ENCODE results near the gene CCSER2.
"Not testable (repeated sequence)": the region's sequence is repeated elsewhere in the genome, so short reads cannot be mapped to it uniquely, and the experiment has no call there.

Gene CCSER2

GRCh38 chr10:84401854-84402611 lies 73.6 kb downstream of the CCSER2 start:
- no peak for DNase-seq

DNA sequence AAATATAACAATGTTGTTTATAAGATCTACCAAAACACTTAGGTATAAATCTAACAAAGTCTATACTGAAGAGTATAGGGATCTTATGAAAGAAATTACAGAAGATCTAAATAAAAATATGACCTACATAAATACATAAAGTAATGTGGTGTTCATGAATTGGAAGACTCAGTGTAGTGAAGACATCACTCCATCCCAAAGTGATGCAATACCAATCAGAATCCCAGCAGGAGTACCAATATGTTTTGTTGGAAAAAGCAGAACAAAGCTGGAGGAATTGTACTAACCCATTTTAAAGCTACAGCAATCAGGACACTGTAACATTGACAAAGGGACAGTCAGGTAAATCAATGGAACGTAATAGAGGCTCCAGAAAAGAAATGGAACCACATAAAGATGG lies 76.4 kb downstream of the CCSER2 start:
- no peak for DNase-seq

- no peak for DNase-seq
Measured at GRCh38 chr10:84405662-84406061, 77.3 kb downstream of the CCSER2 start.

- DNase-seq: peak; percentile 29 to 52 (median 29)
Measured at GRCh38 chr10:84406561-84406960, 78.2 kb downstream of the CCSER2 start.

GRCh38 chr10:84407388-84408049 lies 79.1 kb downstream of the CCSER2 start:
- no peak for DNase-seq

GRCh38 chr10:84412482-84412881 lies 84.1 kb downstream of the CCSER2 start:
- DNase-seq: no peak

- DNase-seq: not testable (repeated sequence)
Measured at GRCh38 chr10:84414110-84414509, 85.7 kb downstream of the CCSER2 start.

- DNase-seq: no peak
Measured at GRCh38 chr10:84415539-84416244, 87.3 kb downstream of the CCSER2 start.

- no peak for DNase-seq
Measured at GRCh38 chr10:84416245-84416555, 87.8 kb downstream of the CCSER2 start.

DNA sequence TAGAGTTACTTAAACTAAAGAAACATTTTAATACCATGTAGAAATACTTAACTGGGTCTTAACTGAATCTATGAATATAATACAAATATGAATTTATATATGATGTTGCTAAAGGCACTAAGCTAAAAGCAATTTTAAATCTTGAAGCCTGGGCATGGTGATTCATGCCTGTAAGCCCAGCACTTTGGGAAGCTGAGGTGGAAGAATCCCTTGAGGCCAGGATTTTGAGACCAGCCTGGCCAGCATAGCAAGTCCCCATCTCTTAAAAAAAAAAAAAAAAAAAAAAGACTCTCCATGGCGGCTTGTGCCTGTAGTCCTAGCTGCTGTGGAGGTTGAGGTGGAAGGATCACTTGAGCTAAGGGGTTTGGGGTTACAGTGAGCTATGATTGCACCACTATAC lies 95.3 kb downstream of the CCSER2 start:
- no peak for DNase-seq

DNA sequence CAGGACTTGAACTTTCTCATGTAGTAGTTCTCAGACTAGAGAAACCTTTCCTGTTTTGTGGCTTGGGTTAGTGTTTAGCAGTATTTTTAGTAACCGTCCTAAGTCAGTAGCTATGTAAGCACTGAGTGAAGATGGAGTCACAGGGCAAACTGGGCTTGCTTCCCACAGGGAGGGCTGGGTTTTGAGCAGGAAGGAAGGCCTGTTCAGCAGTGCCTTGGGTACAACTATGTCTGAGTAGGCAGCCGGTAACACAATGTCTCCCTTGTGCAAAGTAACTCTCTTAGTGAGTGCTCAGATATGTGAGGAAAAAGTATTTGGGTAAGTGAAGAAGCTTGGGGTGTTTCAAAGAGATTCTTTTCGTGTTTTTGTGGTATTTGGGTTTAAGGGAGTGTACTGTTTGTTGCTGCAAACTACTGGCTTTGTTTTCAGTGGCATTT lies 96.4 kb downstream of the CCSER2 start:
- DNase-seq: peak; percentile 44 to 64 (median 55)

DNA sequence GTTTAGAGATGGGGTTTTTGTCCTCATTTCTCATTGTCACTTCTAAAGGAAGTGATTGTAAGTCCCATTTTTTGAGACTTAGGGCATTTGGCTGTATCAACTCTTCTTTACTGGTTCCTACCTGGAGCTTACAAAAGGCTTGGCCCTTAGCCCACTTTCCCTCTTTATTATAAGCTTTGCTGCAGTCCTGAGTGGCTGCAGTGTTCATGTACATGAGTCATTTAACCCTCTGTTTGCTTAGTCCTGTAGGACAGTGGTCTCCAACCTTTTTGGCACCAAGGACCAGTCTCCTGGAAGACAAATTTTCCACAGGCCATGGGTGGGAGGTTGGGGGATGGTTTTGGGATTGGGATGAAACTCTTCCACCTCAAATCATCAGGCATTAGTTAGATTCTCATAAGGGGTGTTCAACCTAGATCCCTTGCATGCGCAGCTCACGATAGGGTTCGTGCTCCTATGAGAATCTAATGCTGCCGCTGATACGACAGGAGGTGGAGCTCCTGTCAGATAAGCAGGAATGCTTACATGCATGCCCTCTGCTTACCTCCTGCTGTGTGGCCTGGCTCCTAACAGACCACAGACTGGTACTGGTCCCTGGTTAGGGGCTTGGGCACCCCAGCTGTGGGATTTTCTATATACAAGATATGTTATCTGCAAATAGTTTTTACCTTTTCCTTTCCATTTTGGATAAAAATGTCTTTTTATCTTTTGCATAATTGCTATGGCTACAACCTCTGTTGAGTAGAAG lies 99.7 kb downstream of the CCSER2 start:
- no peak for DNase-seq

DNA sequence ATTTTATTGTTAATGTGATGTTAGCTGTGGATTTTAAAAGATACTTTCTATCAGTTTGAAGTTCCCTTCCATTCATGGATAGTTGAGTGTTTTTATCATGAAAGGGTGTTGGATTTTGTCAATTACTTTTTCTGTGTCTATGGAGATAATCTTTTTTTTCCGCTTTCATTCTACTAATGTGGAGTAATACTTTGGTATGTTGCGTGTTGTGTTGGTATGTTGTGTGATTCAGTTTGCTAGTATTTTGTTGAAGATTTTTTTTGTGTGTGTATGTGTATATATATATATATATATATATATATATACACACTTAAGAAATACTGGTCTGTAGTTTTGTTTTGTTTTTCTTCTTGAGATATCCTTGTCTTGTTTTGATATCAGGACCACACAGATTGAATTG lies 100.3 kb downstream of the CCSER2 start:
- no peak for DNase-seq

DNA sequence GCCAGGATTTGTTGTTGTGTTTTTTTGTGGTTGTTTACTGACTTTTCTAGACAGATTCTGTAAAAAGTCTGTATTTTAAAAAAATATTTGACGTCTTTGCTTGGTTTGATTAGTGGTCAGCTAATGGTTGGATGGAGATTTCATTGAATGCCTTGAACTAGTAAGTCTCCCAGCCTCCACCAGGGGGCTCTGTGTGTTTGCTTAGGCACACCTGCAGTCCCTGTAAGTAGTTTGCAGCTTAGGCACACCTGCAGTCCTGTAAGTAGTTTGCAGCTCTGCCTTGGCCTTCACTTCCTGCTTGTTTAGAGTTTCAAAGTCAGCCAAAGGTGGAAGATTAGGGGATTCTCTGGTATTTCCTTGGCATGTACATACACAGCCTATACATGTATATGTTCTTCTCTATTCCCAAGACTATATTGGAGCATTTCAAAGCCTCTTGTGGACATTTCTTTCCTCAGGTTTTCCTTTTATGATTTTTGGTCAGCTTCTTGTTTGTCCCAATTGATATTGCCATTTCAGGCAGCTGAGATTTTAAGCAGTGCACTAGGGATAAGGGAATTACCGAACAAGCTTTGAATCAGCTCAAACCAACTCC lies 101.6 kb downstream of the CCSER2 start:
- peak; percentile 52 to 78 (median 63) for DNase-seq

DNA sequence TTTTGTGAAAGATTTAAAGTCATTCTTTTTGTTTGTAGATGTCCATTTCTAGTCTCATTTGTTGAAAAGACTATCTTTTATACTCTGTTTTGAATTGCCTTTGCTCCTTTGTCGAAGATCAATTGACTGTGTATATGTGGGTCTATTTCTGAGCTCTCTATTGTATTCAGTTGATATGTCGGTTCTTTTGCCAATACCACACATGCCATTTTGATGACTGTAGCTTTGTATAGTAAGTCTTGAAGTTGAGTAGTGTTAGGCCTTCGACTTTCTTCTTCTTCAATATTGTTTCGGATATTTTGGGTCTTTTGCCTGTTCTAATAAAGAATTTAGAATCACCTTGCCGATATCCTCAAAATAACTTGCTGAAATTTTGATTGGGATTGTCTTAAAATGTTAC lies 104.5 kb downstream of the CCSER2 start:
- no peak for DNase-seq

DNA sequence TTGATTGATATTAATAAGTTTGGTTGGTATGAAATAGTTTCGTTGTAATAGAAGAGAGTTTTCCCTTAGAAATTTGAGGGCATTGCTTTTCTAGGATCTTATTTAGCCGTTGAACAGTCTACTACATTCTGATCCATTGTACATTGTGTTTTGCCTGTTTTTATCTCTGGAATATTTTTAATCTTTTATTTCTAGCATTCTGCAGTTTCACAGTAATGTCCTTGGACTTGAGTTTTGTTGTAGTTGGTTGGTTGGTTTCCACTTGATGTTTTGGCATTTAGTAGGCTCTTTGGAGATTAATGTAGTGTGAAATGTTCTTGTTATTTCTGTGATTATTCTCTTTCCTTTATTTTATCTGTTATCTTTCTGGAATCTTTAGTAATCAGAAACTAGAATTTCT lies 112.4 kb downstream of the CCSER2 start:
- DNase-seq: no peak

DNA sequence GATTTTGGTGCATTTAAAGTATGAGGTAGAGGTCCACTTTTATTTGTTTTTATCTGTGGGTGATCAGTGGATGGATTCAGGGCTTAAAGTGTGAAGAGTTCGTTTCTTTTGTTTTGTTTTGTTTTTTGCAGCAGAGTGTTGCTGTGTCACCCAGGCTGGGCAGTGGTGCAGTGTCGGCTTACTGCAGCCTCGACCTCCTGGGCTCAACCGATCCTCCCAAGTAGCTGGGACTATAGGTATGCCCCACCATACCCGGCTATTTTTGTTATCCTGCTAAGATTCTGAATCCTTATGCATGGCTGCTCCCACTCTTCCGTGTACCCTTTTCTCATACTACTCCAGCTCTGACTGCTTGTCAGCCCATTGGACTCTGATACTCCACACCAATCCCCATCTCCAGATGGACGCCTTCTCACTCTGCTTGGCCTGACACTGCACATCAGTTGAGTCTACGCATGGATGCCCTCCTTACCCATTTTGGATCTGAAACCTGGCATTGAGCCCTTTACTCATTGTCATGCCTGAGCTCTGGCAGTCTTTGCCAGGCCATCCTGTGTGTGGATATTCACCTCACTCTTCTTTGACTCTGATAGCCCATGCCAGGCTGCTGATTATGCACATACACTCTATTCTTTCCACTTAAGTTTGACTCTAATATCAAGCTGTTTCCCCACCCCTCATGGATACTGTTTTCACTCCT lies 119.5 kb downstream of the CCSER2 start:
- DNase-seq: no peak

GRCh38 chr10:84449351-84449750 lies 121.0 kb downstream of the CCSER2 start:
- DNase-seq: not testable (repeated sequence)

DNA sequence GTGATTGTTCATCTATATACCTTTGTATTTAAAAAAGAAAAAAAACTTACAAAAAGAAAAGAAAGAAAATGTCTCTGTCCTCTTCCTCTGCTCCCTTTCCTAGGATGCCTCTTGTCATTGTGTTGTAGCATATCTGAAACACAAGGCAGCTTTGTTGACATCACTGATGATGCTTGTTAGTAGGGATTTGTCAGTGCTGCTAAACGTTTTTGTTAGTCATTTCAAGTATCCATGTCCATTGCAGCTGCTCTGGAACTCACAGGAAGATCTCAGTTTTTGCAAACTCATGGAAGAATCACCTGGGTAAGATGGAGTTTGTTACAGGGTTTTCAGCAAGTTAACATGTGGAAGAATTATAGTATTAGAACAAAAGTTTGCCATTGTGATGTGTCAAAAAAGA lies 123.6 kb downstream of the CCSER2 start:
- no peak for DNase-seq

DNA sequence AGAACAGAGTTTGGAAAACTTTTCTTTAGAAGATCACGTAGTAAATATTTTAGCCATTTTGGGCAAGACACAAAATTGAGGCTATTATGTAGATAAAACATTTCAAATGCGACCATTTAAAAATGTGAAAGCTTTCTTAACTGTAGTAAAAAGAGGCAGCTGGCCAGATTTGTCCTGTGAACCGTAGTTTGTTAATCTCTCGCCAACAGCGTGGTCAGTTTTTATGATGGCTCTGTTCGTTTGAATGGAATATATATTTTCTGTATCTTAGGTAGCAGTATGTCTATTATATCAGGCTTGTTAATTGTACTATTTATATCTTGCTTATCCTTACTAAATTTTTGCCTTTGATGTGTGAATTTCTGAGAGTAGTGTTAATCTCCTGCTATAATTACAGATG lies 124.9 kb downstream of the CCSER2 start:
- no peak for DNase-seq

- no peak for DNase-seq
Measured at GRCh38 chr10:84456126-84456525, 127.7 kb downstream of the CCSER2 start.

- no peak for DNase-seq
Measured at GRCh38 chr10:84460520-84460919, 132.1 kb downstream of the CCSER2 start.

All from suppressor macrophage treated with lipopolysaccharide for 1 hour (primary cell).